Stimulated activated CD8-positive, alpha-beta memory T cell treated with anti-CD3 and anti-CD28 coated beads, Interleukin-7, amount 100 ng/mL, for 24 hours (primary cell): ENCODE measurements around the gene LYZL4.

Experiments used
- DNase-seq: peaks from one replicate; pipeline ENCODE4 v3.0.0-alpha.2; 2020; ENCODE audit warnings: low read depth

Gene LYZL4

GRCh38 chr3:42371776-42372175, 38.6 kb downstream of the LYZL4 start:
- DNase-seq: no peak

DNA sequence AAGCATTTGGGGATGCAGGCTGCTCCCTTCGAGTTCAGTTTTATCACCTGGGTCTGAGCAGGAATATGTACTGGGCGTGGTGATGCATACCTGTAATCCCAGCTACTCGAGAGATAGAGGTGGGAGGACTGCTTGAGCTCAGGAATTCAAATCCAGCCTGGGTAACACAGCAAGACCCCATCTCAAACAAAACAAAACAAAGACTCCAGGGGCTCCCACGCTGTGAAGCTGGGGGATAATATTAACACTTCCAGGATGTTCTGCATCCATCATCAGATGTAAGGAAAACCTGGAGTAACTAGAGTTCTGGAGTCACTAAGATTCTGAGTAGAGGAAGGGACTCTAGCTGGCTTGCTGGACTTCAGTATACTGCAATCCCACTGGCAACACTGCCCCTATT, 40.6 kb downstream of the LYZL4 start:
- no peak for DNase-seq

- DNase-seq: no peak
These were observed 41.1 kb downstream of the LYZL4 start for GRCh38 chr3:42369304-42369703.

DNA sequence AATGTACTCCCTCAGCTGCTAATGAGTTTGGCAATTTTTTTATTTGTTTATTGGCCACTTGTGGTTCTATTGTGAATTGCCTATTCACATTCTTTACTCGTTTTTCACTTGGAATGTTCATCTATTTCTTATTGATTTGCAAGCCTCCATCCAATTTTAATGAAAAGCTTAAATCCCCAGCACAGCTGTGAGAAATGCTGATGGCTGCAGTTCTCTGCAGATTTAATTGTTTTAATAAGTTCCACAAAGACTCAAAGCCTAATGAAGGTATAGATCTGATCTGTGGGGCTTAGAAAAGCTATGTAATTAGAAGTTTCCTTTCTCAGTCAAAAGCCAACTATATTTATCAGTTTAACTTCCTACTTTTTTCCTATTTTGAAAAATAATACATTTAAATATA, 41.5 kb downstream of the LYZL4 start:
- no peak for DNase-seq

- DNase-seq: no peak
These were observed 42.5 kb downstream of the LYZL4 start for GRCh38 chr3:42367903-42368302.

GRCh38 chr3:42366550-42366949, 43.9 kb downstream of the LYZL4 start:
- DNase-seq: no peak

DNA sequence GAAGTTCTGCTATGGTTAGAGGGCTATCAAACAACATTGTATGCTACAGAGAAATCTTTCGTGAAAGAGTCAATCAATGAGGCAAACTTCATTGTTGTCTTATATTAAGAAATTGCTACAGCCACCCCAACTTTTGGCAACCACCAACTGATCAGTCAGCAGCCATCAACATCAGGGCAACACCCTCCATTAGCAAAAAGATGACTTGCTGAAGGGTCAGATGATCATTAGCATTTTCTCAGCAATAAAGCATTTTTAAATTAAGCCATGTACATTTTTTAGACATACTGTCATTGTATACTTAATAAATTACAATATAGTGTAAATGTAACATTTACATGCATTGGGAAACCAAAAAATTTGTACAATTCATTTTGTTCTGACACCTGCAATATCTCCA, 53.1 kb downstream of the LYZL4 start:
- DNase-seq: no peak

GRCh38 chr3:42355612-42356011, 54.8 kb downstream of the LYZL4 start:
- DNase-seq: no peak

GRCh38 chr3:42353631-42354030, 56.8 kb downstream of the LYZL4 start:
- no peak for DNase-seq

DNA sequence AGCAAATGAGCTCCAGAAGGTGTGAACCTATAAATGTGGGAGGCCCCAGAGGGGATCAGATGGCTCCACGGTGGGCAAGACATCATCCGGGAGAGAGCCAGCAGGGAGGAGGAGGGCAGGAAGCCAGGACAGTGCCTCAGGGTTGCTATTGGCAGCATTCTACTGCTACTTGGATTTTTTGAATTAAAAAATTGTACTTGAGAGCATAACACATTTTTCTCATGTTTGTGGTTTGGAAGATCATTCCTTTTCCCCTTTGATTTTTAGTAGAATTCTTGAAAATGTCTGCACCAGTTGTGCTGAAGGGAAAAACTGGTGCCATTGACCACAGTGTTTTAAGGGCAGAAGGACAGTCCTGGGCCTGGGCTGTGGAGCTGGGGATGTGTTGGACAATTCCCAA, 59.2 kb downstream of the LYZL4 start:
- no peak for DNase-seq

DNA sequence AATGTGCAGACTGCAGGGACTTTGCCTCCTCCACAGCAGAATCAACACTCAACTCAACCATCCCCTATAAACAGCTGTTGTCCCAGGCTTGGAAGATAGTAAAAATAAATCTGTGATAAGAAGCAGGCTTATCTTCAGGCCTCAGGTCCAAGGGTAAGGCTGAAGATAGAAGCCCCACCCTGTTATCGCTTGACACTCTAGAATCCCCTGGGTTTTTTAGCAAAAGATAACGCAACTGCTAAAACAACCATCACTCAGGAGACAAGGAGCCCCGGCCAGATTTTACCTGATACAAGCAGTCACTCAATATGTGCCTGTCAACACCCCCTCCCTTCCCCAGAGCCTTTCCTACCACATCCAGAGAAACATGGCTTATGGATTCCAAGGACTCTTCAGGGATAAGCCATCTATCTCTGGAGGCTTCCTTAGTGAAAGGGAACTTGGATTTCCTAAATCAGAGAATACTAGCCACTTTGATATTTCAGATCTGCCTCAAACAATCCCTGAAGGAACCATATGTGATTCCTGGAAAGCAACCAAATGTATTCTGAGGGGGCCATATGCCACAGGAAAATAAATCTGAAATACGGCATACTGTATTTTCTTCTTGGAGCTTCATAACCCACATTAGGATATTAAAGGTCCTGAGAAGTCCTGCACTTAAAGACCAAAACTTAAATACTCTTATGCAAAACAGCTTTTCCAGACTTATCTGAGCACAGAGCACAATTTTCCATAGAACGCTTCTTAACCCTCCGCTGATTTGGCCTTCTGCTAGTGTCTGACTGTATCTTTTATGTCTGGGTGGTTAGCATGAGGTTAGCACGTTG, 60.4 kb downstream of the LYZL4 start:
- DNase-seq: no peak

GRCh38 chr3:42347928-42348327, 62.5 kb downstream of the LYZL4 start:
- DNase-seq: no peak
